ENCODE measurements around the gene DAD1.

Gene DAD1

GRCh38 chr14:22557846-22558220 lies 31.2 kb downstream of the DAD1 start:
- peak overlapping the region; percentile 52 for H3K56ac ChIP-seq (ENCODE audit: low read length)
- H3K18ac ChIP-seq (ENCODE audit: low read length): peak overlapping the region; percentile 7
- H3K4me1 ChIP-seq (ENCODE audit: control insufficient read depth, low read depth, low read length): peaks cover 6% of the 10 kb centered on the region
- no peak overlapping the region for H4K8ac ChIP-seq (ENCODE audit: low read depth, low read length)
- no peaks in the 10 kb centered on the region for H3K79me1 ChIP-seq (ENCODE audit: low read length)
- H3K4ac ChIP-seq (ENCODE audit: low read depth, low read length): peak overlapping the region; percentile 24
- no peak overlapping the region for H3K4me3 ChIP-seq (ENCODE audit: low read length)
- H2BK15ac ChIP-seq (replicated peaks; ENCODE audit: low read depth): no peak overlapping the region
- no peaks in the 10 kb centered on the region for H3K36me3 ChIP-seq (ENCODE audit: control insufficient read depth, insufficient read depth, low read length)
- no peaks in the 10 kb centered on the region for H3K27me3 ChIP-seq (ENCODE audit: insufficient read depth, low read length, poor library complexity)
- no peak overlapping the region for H3K9ac ChIP-seq (ENCODE audit: low read length)
- H2BK120ac ChIP-seq (ENCODE audit: low read depth, low read length): no peak overlapping the region
- H3K4me2 ChIP-seq (ENCODE audit: low read length): no peak overlapping the region
- no peak for DNase-seq
- peak overlapping the region; percentile 8 for H2BK5ac ChIP-seq (ENCODE audit: low read length)
- H2AK5ac ChIP-seq (ENCODE audit: low read length): no peak overlapping the region
- no peak overlapping the region for H4K5ac ChIP-seq (ENCODE audit: low read length)
- H3K79me2 ChIP-seq (ENCODE audit: control insufficient read depth, insufficient read depth, low read length): no peaks in the 10 kb centered on the region
- WGBS (ENCODE audit: extremely low coverage, insufficient coverage, low lambda C conversion rate): no CpG with 5 or more reads among the region's 1 CpG
- H3K23ac ChIP-seq (ENCODE audit: low read length): no peak overlapping the region
- H3K27ac ChIP-seq (ENCODE audit: low read depth, low read length): no peak overlapping the region

- Histone ChIP-seq H3K9ac (ENCODE audit: low read length) (peak overlapping the region; percentile 50), H4K8ac (ENCODE audit: low read depth, low read length) (no peak overlapping the region), H3K36me3 (ENCODE audit: control insufficient read depth, insufficient read depth, low read length) (no peaks in the 10 kb centered on the region), H2AK5ac (ENCODE audit: low read length) (peak overlapping the region; percentile 15), H3K79me1 (ENCODE audit: low read length) (no peaks in the 10 kb centered on the region), H3K27me3 (ENCODE audit: insufficient read depth, low read length, poor library complexity) (no peaks in the 10 kb centered on the region), H3K4me2 (ENCODE audit: low read length) (no peak overlapping the region), H3K4ac (ENCODE audit: low read depth, low read length) (peak overlapping the region; percentile 90), H2BK15ac (replicated peaks; ENCODE audit: low read depth) (no peak overlapping the region), H2BK5ac (ENCODE audit: low read length) (peak overlapping the region; percentile 39), H3K4me3 (ENCODE audit: low read length) (no peak overlapping the region), H4K5ac (ENCODE audit: low read length) (no peak overlapping the region), H3K23ac (ENCODE audit: low read length) (no peak overlapping the region), H3K79me2 (ENCODE audit: control insufficient read depth, insufficient read depth, low read length) (no peaks in the 10 kb centered on the region), H3K56ac (ENCODE audit: low read length) (peak overlapping the region; percentile 73), H3K18ac (ENCODE audit: low read length) (peak overlapping the region; percentile 21), H3K27ac (ENCODE audit: low read depth, low read length) (no peak overlapping the region), H3K4me1 (ENCODE audit: control insufficient read depth, low read depth, low read length) (peaks cover 6% of the 10 kb centered on the region), H2BK120ac (ENCODE audit: low read depth, low read length) (no peak overlapping the region)
- DNase-seq: peak; percentile 89
- WGBS (ENCODE audit: extremely low coverage, insufficient coverage, low lambda C conversion rate): no CpG with 5 or more reads among the region's 28 CpGs
These were observed 31.9 kb downstream of the DAD1 start for GRCh38 chr14:22556990-22557623.

- no peak overlapping the region for H3K18ac ChIP-seq (ENCODE audit: low read length)
- H3K79me1 ChIP-seq (ENCODE audit: low read length): no peaks in the 10 kb centered on the region
- no peak for DNase-seq
- H3K4me3 ChIP-seq (ENCODE audit: low read length): no peak overlapping the region
- H3K27me3 ChIP-seq (ENCODE audit: insufficient read depth, low read length, poor library complexity): no peaks in the 10 kb centered on the region
- peak overlapping the region; percentile 73 for H3K56ac ChIP-seq (ENCODE audit: low read length)
- H3K4ac ChIP-seq (ENCODE audit: low read depth, low read length): no peak overlapping the region
- H3K4me2 ChIP-seq (ENCODE audit: low read length): no peak overlapping the region
- no peak overlapping the region for H4K5ac ChIP-seq (ENCODE audit: low read length)
- no peak overlapping the region for H3K27ac ChIP-seq (ENCODE audit: low read depth, low read length)
- no CpG with 5 or more reads among the region's 28 CpGs for WGBS (ENCODE audit: extremely low coverage, insufficient coverage, low lambda C conversion rate)
- no peak overlapping the region for H3K23ac ChIP-seq (ENCODE audit: low read length)
- H2BK5ac ChIP-seq (ENCODE audit: low read length): peak overlapping the region; percentile 39
- H3K4me1 ChIP-seq (ENCODE audit: control insufficient read depth, low read depth, low read length): no peaks in the 10 kb centered on the region
- H2BK15ac ChIP-seq (replicated peaks; ENCODE audit: low read depth): no peak overlapping the region
- H3K36me3 ChIP-seq (ENCODE audit: control insufficient read depth, insufficient read depth, low read length): no peaks in the 10 kb centered on the region
- H3K79me2 ChIP-seq (ENCODE audit: control insufficient read depth, insufficient read depth, low read length): no peaks in the 10 kb centered on the region
- H4K8ac ChIP-seq (ENCODE audit: low read depth, low read length): no peak overlapping the region
- peak overlapping the region; percentile 40 for H3K9ac ChIP-seq (ENCODE audit: low read length)
- peak overlapping the region; percentile 84 for H2AK5ac ChIP-seq (ENCODE audit: low read length)
- no peak overlapping the region for H2BK120ac ChIP-seq (ENCODE audit: low read depth, low read length)
These were observed 32.7 kb downstream of the DAD1 start for GRCh38 chr14:22556021-22556989.

- DNase-seq: no peak
- no CpG with 5 or more reads among the region's 4 CpGs for WGBS (ENCODE audit: extremely low coverage, insufficient coverage, low lambda C conversion rate)
- no peak overlapping the region for H3K4me2 ChIP-seq (ENCODE audit: low read length)
These were observed 33.5 kb downstream of the DAD1 start for GRCh38 chr14:22555384-22556011.

GRCh38 chr14:22554498-22555383 lies 34.3 kb downstream of the DAD1 start:
- no peak overlapping the region for H2BK120ac ChIP-seq (ENCODE audit: low read depth, low read length)
- peaks cover 6% of the 10 kb centered on the region for H3K4me1 ChIP-seq (ENCODE audit: control insufficient read depth, low read depth, low read length)
- H3K56ac ChIP-seq (ENCODE audit: low read length): no peak overlapping the region
- no peaks in the 10 kb centered on the region for H3K79me1 ChIP-seq (ENCODE audit: low read length)
- H3K9ac ChIP-seq (ENCODE audit: low read length): no peak overlapping the region
- H3K27me3 ChIP-seq (ENCODE audit: insufficient read depth, low read length, poor library complexity): no peaks in the 10 kb centered on the region
- no peak overlapping the region for H2BK15ac ChIP-seq (replicated peaks; ENCODE audit: low read depth)
- H4K8ac ChIP-seq (ENCODE audit: low read depth, low read length): no peak overlapping the region
- no peak overlapping the region for H3K27ac ChIP-seq (ENCODE audit: low read depth, low read length)
- no peak for DNase-seq
- H3K23ac ChIP-seq (ENCODE audit: low read length): no peak overlapping the region
- WGBS (ENCODE audit: extremely low coverage, insufficient coverage, low lambda C conversion rate): no CpG with 5 or more reads among the region's 15 CpGs
- no peak overlapping the region for H3K4me2 ChIP-seq (ENCODE audit: low read length)
- H3K36me3 ChIP-seq (ENCODE audit: control insufficient read depth, insufficient read depth, low read length): no peaks in the 10 kb centered on the region
- no peak overlapping the region for H3K4me3 ChIP-seq (ENCODE audit: low read length)
- H4K5ac ChIP-seq (ENCODE audit: low read length): no peak overlapping the region
- no peak overlapping the region for H2AK5ac ChIP-seq (ENCODE audit: low read length)
- H3K79me2 ChIP-seq (ENCODE audit: control insufficient read depth, insufficient read depth, low read length): no peaks in the 10 kb centered on the region
- H3K18ac ChIP-seq (ENCODE audit: low read length): no peak overlapping the region
- H2BK5ac ChIP-seq (ENCODE audit: low read length): peak overlapping the region; percentile 20
- no peak overlapping the region for H3K4ac ChIP-seq (ENCODE audit: low read depth, low read length)

More at GRCh38 chr14:22555384-22556011, 33.5 kb downstream of the DAD1 start:
- no peak overlapping the region for H3K4ac ChIP-seq (ENCODE audit: low read depth, low read length)
- no peak overlapping the region for H3K18ac ChIP-seq (ENCODE audit: low read length)
- H3K4me3 ChIP-seq (ENCODE audit: low read length): no peak overlapping the region
- H3K27ac ChIP-seq (ENCODE audit: low read depth, low read length): no peak overlapping the region
- H3K9ac ChIP-seq (ENCODE audit: low read length): no peak overlapping the region
- H2BK120ac ChIP-seq (ENCODE audit: low read depth, low read length): no peak overlapping the region
- no peaks in the 10 kb centered on the region for H3K79me1 ChIP-seq (ENCODE audit: low read length)
- no peaks in the 10 kb centered on the region for H3K27me3 ChIP-seq (ENCODE audit: insufficient read depth, low read length, poor library complexity)
- no peak overlapping the region for H3K56ac ChIP-seq (ENCODE audit: low read length)
- H2AK5ac ChIP-seq (ENCODE audit: low read length): peak overlapping the region; percentile 32
- H3K4me1 ChIP-seq (ENCODE audit: control insufficient read depth, low read depth, low read length): no peaks in the 10 kb centered on the region
- no peaks in the 10 kb centered on the region for H3K36me3 ChIP-seq (ENCODE audit: control insufficient read depth, insufficient read depth, low read length)
- H4K8ac ChIP-seq (ENCODE audit: low read depth, low read length): no peak overlapping the region
- no peaks in the 10 kb centered on the region for H3K79me2 ChIP-seq (ENCODE audit: control insufficient read depth, insufficient read depth, low read length)
- no peak overlapping the region for H4K5ac ChIP-seq (ENCODE audit: low read length)
- no peak overlapping the region for H3K23ac ChIP-seq (ENCODE audit: low read length)
- H2BK15ac ChIP-seq (replicated peaks; ENCODE audit: low read depth): no peak overlapping the region
- H2BK5ac ChIP-seq (ENCODE audit: low read length): peak overlapping the region; percentile 20
